H9 (cell line): ENCODE data around the gene OR2H1. TPM values are rescaled to one million over a fixed set of nuclear protein-coding genes. Genes with fewer than 3 reads are reported as not detected.

ENCODE experiments used
- DNase-seq: peaks from one replicate; pipeline ENCODE4 v3.0.0-alpha.2; 2017
- H2AFZ ChIP-seq: one replicate; pipeline ENCODE4 v1.6.1; 2013; ENCODE audit warnings: mild to moderate bottlenecking, low read length, control low read depth, moderate library complexity
- H2AK5ac ChIP-seq: 2 replicates; pipeline ENCODE4 v1.6.1; 2013; ENCODE audit warnings: low read length, control low read depth, mixed read lengths; ENCODE audit not compliant: insufficient read length
- H2BK120ac ChIP-seq: one replicate; pipeline ENCODE4 v1.6.1; 2013; ENCODE audit warnings: low read depth, mild to moderate bottlenecking, low read length, control low read depth, inconsistent platforms; ENCODE audit not compliant: poor library complexity, severe bottlenecking
- H2BK12ac ChIP-seq: 2 replicates; pipeline ENCODE4 v1.6.1; 2013; ENCODE audit warnings: low read length, control low read depth, mixed read lengths, low read depth; ENCODE audit not compliant: insufficient read length
- H2BK15ac ChIP-seq: 2 replicates; pipeline ENCODE4 v1.6.1; 2013; ENCODE audit warnings: low read depth, low read length, control low read depth
- H2BK20ac ChIP-seq: one replicate; pipeline ENCODE4 v1.6.1; 2013; ENCODE audit warnings: low read depth, mild to moderate bottlenecking, low read length, control low read depth, inconsistent platforms; ENCODE audit not compliant: poor library complexity, severe bottlenecking
- H2BK5ac ChIP-seq: 2 replicates; pipeline ENCODE4 v1.6.1; 2013; ENCODE audit warnings: low read length, control low read depth, mixed read lengths; ENCODE audit not compliant: insufficient read length
- H3K14ac ChIP-seq: 2 replicates; pipeline ENCODE4 v1.6.1; 2013; ENCODE audit warnings: low read length, control low read depth; ENCODE audit not compliant: insufficient read depth
- H3K18ac ChIP-seq: 2 replicates; pipeline ENCODE4 v1.6.1; 2013; ENCODE audit warnings: low read depth, mild to moderate bottlenecking, mixed read lengths, low read length, control low read depth; ENCODE audit not compliant: insufficient read length
- H3K23ac ChIP-seq: 2 replicates; pipeline ENCODE4 v1.6.1; 2013; ENCODE audit warnings: low read length, control low read depth, mixed read lengths, low read depth; ENCODE audit not compliant: insufficient read length
- H3K23me2 ChIP-seq: 2 replicates; pipeline ENCODE4 v1.6.1; 2013; ENCODE audit warnings: low read depth, mild to moderate bottlenecking, mixed read lengths, low read length, control low read depth; ENCODE audit not compliant: insufficient read length, poor library complexity, severe bottlenecking
- H3K27ac ChIP-seq: 2 replicates; pipeline ENCODE4 v1.5.1; 2013; ENCODE audit warnings: low read length, control low read depth, mixed read lengths, low read depth; ENCODE audit not compliant: insufficient read length
- H3K27me3 ChIP-seq: 2 replicates; pipeline ENCODE4 v1.6.1; 2013; ENCODE audit warnings: low read length, control low read depth, inconsistent platforms; ENCODE audit not compliant: insufficient read depth
- H3K4ac ChIP-seq: 2 replicates; pipeline ENCODE4 v1.6.1; 2013; ENCODE audit warnings: low read depth, mild to moderate bottlenecking, control low read depth, inconsistent platforms, low read length, moderate library complexity
- H3K4me1 ChIP-seq: 2 replicates; pipeline ENCODE4 v1.6.1; 2013; ENCODE audit warnings: low read length, control low read depth, inconsistent platforms; ENCODE audit not compliant: insufficient read depth
- H3K4me2 ChIP-seq: 2 replicates; pipeline ENCODE4 v1.6.1; 2013; ENCODE audit warnings: low read length, control low read depth, mixed read lengths; ENCODE audit not compliant: insufficient read length, insufficient read depth
- H3K56ac ChIP-seq: 2 replicates; pipeline ENCODE4 v1.6.1; 2013; ENCODE audit warnings: low read depth, mild to moderate bottlenecking, mixed read lengths, low read length, control low read depth; ENCODE audit not compliant: insufficient read length
- H3K79me1 ChIP-seq: 2 replicates; pipeline ENCODE4 v1.6.1; 2013; ENCODE audit warnings: low read depth, mild to moderate bottlenecking, moderate library complexity, low read length, control low read depth, inconsistent platforms; ENCODE audit not compliant: insufficient read depth, poor library complexity, severe bottlenecking
- H3K79me2 ChIP-seq: 2 replicates; pipeline ENCODE4 v1.6.1; 2013; ENCODE audit warnings: low read length, control low read depth, inconsistent platforms; ENCODE audit not compliant: insufficient read depth
- H3K9ac ChIP-seq: 2 replicates; pipeline ENCODE4 v1.6.1; 2013; ENCODE audit warnings: low read length, control low read depth, mixed read lengths; ENCODE audit not compliant: insufficient read length; ENCODE audit errors: extremely low read depth
- H3K9me3 ChIP-seq: one replicate; pipeline ENCODE4 v1.6.1; 2013; ENCODE audit warnings: low read depth, low read length, inconsistent platforms; ENCODE audit not compliant: control insufficient read depth
- H3T11ph ChIP-seq: one replicate; pipeline ENCODE4 v1.6.1; 2013; ENCODE audit warnings: mild to moderate bottlenecking, low read length, control low read depth, inconsistent platforms
- H4K20me1 ChIP-seq: one replicate; pipeline ENCODE4 v1.6.1; 2013; ENCODE audit not compliant: control insufficient read depth, insufficient read length, insufficient read depth
- H4K5ac ChIP-seq: 2 replicates; pipeline ENCODE4 v1.6.1; 2013; ENCODE audit warnings: low read depth, mild to moderate bottlenecking, mixed read lengths, low read length, control low read depth; ENCODE audit not compliant: insufficient read length
- H4K8ac ChIP-seq: replicated peaks from 2 replicates; pipeline ENCODE4 v1.6.1; 2013; ENCODE audit warnings: low read length, control low read depth, mixed read lengths, low read depth; ENCODE audit not compliant: insufficient read length
- H4K91ac ChIP-seq: 2 replicates; pipeline ENCODE4 v1.6.1; 2013; ENCODE audit warnings: low read depth, mild to moderate bottlenecking, moderate library complexity, mixed read lengths, low read length, control low read depth; ENCODE audit not compliant: insufficient read length
- H3K27ac Mint-ChIP-seq, 3 experiments: 2 replicates in 2 of 3; 3 replicates in 1 of 3; pipeline ENCODE4 v1.8.0; 2020 to 2021; ENCODE audit warnings: mixed read lengths in 3 of 3, mild to moderate bottlenecking in 1 of 3, moderate library complexity in 1 of 3
- H3K27me3 Mint-ChIP-seq: 2 replicates; pipeline ENCODE4 v1.8.0; 2021; ENCODE audit warnings: low read depth, mild to moderate bottlenecking, moderate library complexity, mixed read lengths
- H3K36me3 Mint-ChIP-seq, 3 experiments: 2 replicates in 2 of 3; 3 replicates in 1 of 3; pipeline ENCODE4 v1.8.0; 2020 to 2021; ENCODE audit warnings: low read depth in 3 of 3, mixed read lengths in 3 of 3; ENCODE audit not compliant: insufficient read depth in 1 of 3
- H3K4me1 Mint-ChIP-seq, 2 experiments: 2 replicates each; pipeline ENCODE4 v1.8.0; 2020; ENCODE audit warnings: mixed read lengths in 2 of 2
- H3K4me3 Mint-ChIP-seq, 2 experiments: 2 replicates in 1 of 2; 3 replicates in 1 of 2; pipeline ENCODE4 v1.8.0; 2020 to 2021; ENCODE audit warnings: mild to moderate bottlenecking in 2 of 2, mixed read lengths in 2 of 2, moderate library complexity in 1 of 2
- H3K9me3 Mint-ChIP-seq, 2 experiments: 2 replicates in 1 of 2; 3 replicates in 1 of 2; pipeline ENCODE4 v1.8.0; 2020; ENCODE audit warnings: mild to moderate bottlenecking in 2 of 2, mixed read lengths in 2 of 2, moderate library complexity in 1 of 2
- CTCF ChIP-seq: fragments of 200-600 bp; sonication (generic); conservative IDR thresholded peaks from 3 replicates; pipeline ENCODE4 v1.8.0; 2021; ENCODE audit warnings: antibody characterized with exemption, mild to moderate bottlenecking
- WGBS: extraction: QIAGEN DNeasy Blood & Tissue Kit; methylation state at CpG from one replicate; pipeline ENCODE4 v1.1.7; 2013; ENCODE audit warnings: missing lambda C conversion rate, low lambda C conversion rate, mixed read lengths; ENCODE audit not compliant: insufficient read length; ENCODE audit errors: extremely low coverage; 5-methylcytosine and 5-hydroxymethylcytosine counted together
- total RNA-seq: library from RNA; stranded (reverse); gene quantifications from 2 replicates; pipeline ENCODE4 v1.2.1, GENCODE V29; 2021

The OR2H1 gene
- total RNA-seq, 1 experiment from 2014 or later = not detected

- Mint-ChIP-seq H3K4me3 (no peak overlapping the region), H3K36me3 (no peaks in the 10 kb centered on the region), H3K27ac (no peak overlapping the region), H3K27me3 (no peaks in the 10 kb centered on the region), H3K9me3 (no peaks in the 10 kb centered on the region; a peak in 1 of 5 replicates), H3K4me1 (peaks cover 10 to 11% of the 10 kb centered on the region in 2 experiments)
- H2BK15ac ChIP-seq = no peak overlapping the region
- no peak for TF ChIP-seq CTCF
- H2BK120ac ChIP-seq = no peak overlapping the region
- H3K4ac ChIP-seq = no peak overlapping the region
- no peak overlapping the region for H3K27ac ChIP-seq
- H2BK12ac ChIP-seq = no peak overlapping the region
- H3K56ac ChIP-seq = no peak overlapping the region
- no peak overlapping the region for H3K18ac ChIP-seq
- H4K8ac ChIP-seq = no peak overlapping the region
- no peak overlapping the region for H3K9ac ChIP-seq
- H2BK5ac ChIP-seq = no peak overlapping the region
- no peak overlapping the region for H4K5ac ChIP-seq
- no peak overlapping the region for H3K14ac ChIP-seq
- no peaks in the 10 kb centered on the region for H4K20me1 ChIP-seq
- H3K9me3 ChIP-seq = no peaks in the 10 kb centered on the region
- H2AFZ ChIP-seq = no peak overlapping the region
- H3K4me1 ChIP-seq = peaks cover 3% of the 10 kb centered on the region; the same call in 1 of the 2 replicates
- no peaks in the 10 kb centered on the region for H3K27me3 ChIP-seq
- DNase-seq = no peak
- no peak overlapping the region for H3K23ac ChIP-seq
- no peak overlapping the region for H4K91ac ChIP-seq
- no peaks in the 10 kb centered on the region for H3K23me2 ChIP-seq
- no CpG with 5 or more reads among the region's 3 CpGs for WGBS
- H3K79me2 ChIP-seq = no peaks in the 10 kb centered on the region
- no peak overlapping the region for H2AK5ac ChIP-seq
- H3T11ph ChIP-seq = no peak overlapping the region
- no peaks in the 10 kb centered on the region for H3K79me1 ChIP-seq
- no peak overlapping the region for H3K4me2 ChIP-seq
- H2BK20ac ChIP-seq = no peak overlapping the region
Measured at GRCh38 chr6:29419516-29419915, 37.4 kb upstream of the OR2H1 start.
